Upper lobe of right lung (tissue), 1 donor: ENCODE measurements around the gene OSBPL2. TPM values are rescaled to one million over a fixed set of nuclear protein-coding genes. Genes with fewer than 3 reads are reported as not detected.

Experiments used
- ATAC-seq: fragments of 200-7000 bp; cut with Tn5 transposase; one replicate; pipeline ENCODE4 v1.9.1; 2020; ENCODE audit warnings: mild to moderate bottlenecking, moderate library complexity
- DNase-seq: peaks from one replicate; pipeline ENCODE4 v3.0.0-alpha.2; 2020
- H3K27ac ChIP-seq: fragments of 200-600 bp; one replicate; pipeline ENCODE4 v1.8.0; 2022
- H3K27me3 ChIP-seq: fragments of 200-600 bp; one replicate; pipeline ENCODE4 v1.8.0; 2022; ENCODE audit warnings: mild to moderate bottlenecking
- H3K36me3 ChIP-seq: fragments of 200-600 bp; one replicate; pipeline ENCODE4 v1.8.0; 2022
- H3K4me1 ChIP-seq: fragments of 200-600 bp; one replicate; pipeline ENCODE4 v1.8.0; 2022
- H3K4me3 ChIP-seq: fragments of 200-600 bp; one replicate; pipeline ENCODE4 v1.8.0; 2022; ENCODE audit warnings: mild to moderate bottlenecking
- H3K9me3 ChIP-seq: fragments of 200-600 bp; one replicate; pipeline ENCODE4 v1.8.0; 2022
- intact Hi-C: fragments of 100-400 bp; cut with DNase I; formaldehyde crosslinking; loops from one replicate; pipeline ENCODE4 v1.11.0; 2022
- total RNA-seq: library from RNA; stranded (reverse); fragmentation: NEBNext Ultra II Directional; extraction: Animal tissue kit (Norgen Biotek cat#: 25700); gene quantifications from one replicate; pipeline ENCODE4 v1.2.1, GENCODE V29; 2021
- TF ChIP-seq, protein P1 (sequence below): fragments of 200-600 bp; IDR thresholded peaks from one replicate; pipeline ENCODE4 v1.8.0; 2022; ENCODE audit warnings: antibody characterized with exemption
- donor health status: DM: no; HTN: yes; CAD: no; lungs with severe emphysema.

Gene OSBPL2
- total RNA-seq, 1 donor from 2014 or later = 52.3 TPM

- H3K36me3 ChIP-seq = peaks cover 52% of the 10 kb centered on the region
- DNase-seq = no peak
These were observed 85.9 kb downstream of the OSBPL2 start for GRCh38 chr20:62323980-62324906.

GRCh38 chr20:62325172-62325905, 87.0 kb downstream of the OSBPL2 start:
- ATAC-seq (no peak), DNase-seq (no peak)
- H3K4me3 ChIP-seq = no peak overlapping the region
- peaks cover 54% of the 10 kb centered on the region for H3K36me3 ChIP-seq
- H3K9me3 ChIP-seq = no peaks in the 10 kb centered on the region
- TF ChIP-seq, protein P1, sequence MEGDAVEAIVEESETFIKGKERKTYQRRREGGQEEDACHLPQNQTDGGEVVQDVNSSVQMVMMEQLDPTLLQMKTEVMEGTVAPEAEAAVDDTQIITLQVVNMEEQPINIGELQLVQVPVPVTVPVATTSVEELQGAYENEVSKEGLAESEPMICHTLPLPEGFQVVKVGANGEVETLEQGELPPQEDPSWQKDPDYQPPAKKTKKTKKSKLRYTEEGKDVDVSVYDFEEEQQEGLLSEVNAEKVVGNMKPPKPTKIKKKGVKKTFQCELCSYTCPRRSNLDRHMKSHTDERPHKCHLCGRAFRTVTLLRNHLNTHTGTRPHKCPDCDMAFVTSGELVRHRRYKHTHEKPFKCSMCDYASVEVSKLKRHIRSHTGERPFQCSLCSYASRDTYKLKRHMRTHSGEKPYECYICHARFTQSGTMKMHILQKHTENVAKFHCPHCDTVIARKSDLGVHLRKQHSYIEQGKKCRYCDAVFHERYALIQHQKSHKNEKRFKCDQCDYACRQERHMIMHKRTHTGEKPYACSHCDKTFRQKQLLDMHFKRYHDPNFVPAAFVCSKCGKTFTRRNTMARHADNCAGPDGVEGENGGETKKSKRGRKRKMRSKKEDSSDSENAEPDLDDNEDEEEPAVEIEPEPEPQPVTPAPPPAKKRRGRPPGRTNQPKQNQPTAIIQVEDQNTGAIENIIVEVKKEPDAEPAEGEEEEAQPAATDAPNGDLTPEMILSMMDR = no peak
- no peak overlapping the region for H3K27ac ChIP-seq
- no peaks in the 10 kb centered on the region for H3K27me3 ChIP-seq
- intact Hi-C loops = no loop called here
- H3K4me1 ChIP-seq = no peaks in the 10 kb centered on the region

More at GRCh38 chr20:62323980-62324906, 85.9 kb downstream of the OSBPL2 start:
- ATAC-seq = no peak
- Histone ChIP-seq H3K4me3 (no peak overlapping the region), H3K27ac (no peak overlapping the region), H3K9me3 (no peaks in the 10 kb centered on the region), H3K27me3 (no peaks in the 10 kb centered on the region), H3K4me1 (no peaks in the 10 kb centered on the region)
- intact Hi-C loops = no loop called here
- TF ChIP-seq, protein P1 = no peak

DNA sequence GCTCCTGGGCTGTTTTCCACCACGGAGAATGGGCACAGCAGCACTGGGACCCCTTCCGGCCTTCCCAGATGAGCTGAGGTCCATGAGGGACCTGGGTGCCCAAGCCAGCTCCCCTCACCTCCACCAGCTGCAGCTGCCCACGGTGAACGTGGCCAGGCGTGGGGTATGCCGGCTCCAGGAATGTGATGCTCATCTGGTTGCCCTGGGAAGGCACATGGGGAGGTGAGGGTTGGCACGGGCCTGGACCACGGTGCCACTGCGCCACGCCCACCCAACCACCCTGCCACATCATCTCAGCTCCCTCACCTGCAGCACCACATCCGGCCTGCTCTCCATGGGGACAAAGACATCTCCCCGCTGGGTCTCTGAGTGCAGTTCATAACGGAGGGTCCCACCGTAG, 88.2 kb downstream of the OSBPL2 start:
- ATAC-seq (no peak), DNase-seq (no peak)
- intact Hi-C loops = no loop called here
- no peaks in the 10 kb centered on the region for H3K27me3 ChIP-seq
- peaks cover 59% of the 10 kb centered on the region for H3K36me3 ChIP-seq
- no peaks in the 10 kb centered on the region for H3K9me3 ChIP-seq
- TF ChIP-seq, protein P1 = no peak
- no peaks in the 10 kb centered on the region for H3K4me1 ChIP-seq
- no peak overlapping the region for H3K4me3 ChIP-seq
- no peak overlapping the region for H3K27ac ChIP-seq

- H3K36me3 ChIP-seq = peaks cover 64% of the 10 kb centered on the region
- ATAC-seq (no peak), DNase-seq (no peak)
- no peaks in the 10 kb centered on the region for H3K27me3 ChIP-seq
- TF ChIP-seq, protein P1 = no peak
- no peaks in the 10 kb centered on the region for H3K9me3 ChIP-seq
- no peaks in the 10 kb centered on the region for H3K4me1 ChIP-seq
- no peak overlapping the region for H3K4me3 ChIP-seq
- intact Hi-C loops = no loop called here
- no peak overlapping the region for H3K27ac ChIP-seq
These were observed 88.8 kb downstream of the OSBPL2 start for GRCh38 chr20:62326959-62327725.

GRCh38 chr20:62327726-62328495, 89.6 kb downstream of the OSBPL2 start:
- TF ChIP-seq, protein P1 = no peak
- no peak for DNase-seq
- Histone ChIP-seq H3K27me3 (no peaks in the 10 kb centered on the region), H3K36me3 (peaks cover 72% of the 10 kb centered on the region), H3K9me3 (no peaks in the 10 kb centered on the region), H3K27ac (no peak overlapping the region), H3K4me1 (no peaks in the 10 kb centered on the region), H3K4me3 (no peak overlapping the region)
- intact Hi-C loops = no loop called here
- ATAC-seq = no peak
